HG03280 (cell line): ENCODE data around the gene ASB9.
"Not testable (repeated sequence)": the region's sequence is repeated elsewhere in the genome, so short reads cannot be mapped to it uniquely, and the experiment has no call there.

Experiments
- ATAC-seq: cut with Tn5 transposase; IDR thresholded peaks from one replicate; pipeline ENCODE4 v1.9.1; 2021; ENCODE audit warnings: mild to moderate bottlenecking, moderate library complexity; ENCODE audit not compliant: unreplicated experiment

The ASB9 gene

GRCh38 chrX:15242899-15243555 lies 26.9 kb downstream of the ASB9 start:
- no peak for ATAC-seq

GRCh38 chrX:15241301-15241700 lies 28.6 kb downstream of the ASB9 start:
- no peak for ATAC-seq

GRCh38 chrX:15240414-15240813 lies 29.5 kb downstream of the ASB9 start:
- no peak for ATAC-seq

GRCh38 chrX:15236146-15236545 lies 33.7 kb downstream of the ASB9 start:
- no peak for ATAC-seq

GRCh38 chrX:15235001-15235400 lies 34.9 kb downstream of the ASB9 start:
- ATAC-seq, result no peak

GRCh38 chrX:15233416-15234015 lies 36.4 kb downstream of the ASB9 start:
- ATAC-seq, result no peak

- no peak for ATAC-seq
These were observed 45.1 kb downstream of the ASB9 start for GRCh38 chrX:15224747-15225146.

- no peak for ATAC-seq
These were observed 48.6 kb downstream of the ASB9 start for GRCh38 chrX:15221321-15221720.

- ATAC-seq, result no peak
These were observed 52.7 kb downstream of the ASB9 start for GRCh38 chrX:15217161-15217560.

- ATAC-seq, result no peak
These were observed 53.6 kb downstream of the ASB9 start for GRCh38 chrX:15216280-15216679.

- no peak for ATAC-seq
These were observed 54.5 kb downstream of the ASB9 start for GRCh38 chrX:15215366-15215765.

- no peak for ATAC-seq
These were observed 55.3 kb downstream of the ASB9 start for GRCh38 chrX:15214588-15214987.

GRCh38 chrX:15209096-15209495 lies 60.8 kb downstream of the ASB9 start:
- no peak for ATAC-seq

- ATAC-seq, result no peak
These were observed 61.9 kb downstream of the ASB9 start for GRCh38 chrX:15207994-15208393.

GRCh38 chrX:15207384-15207783 lies 62.5 kb downstream of the ASB9 start:
- ATAC-seq, result no peak

GRCh38 chrX:15206306-15206705 lies 63.6 kb downstream of the ASB9 start:
- no peak for ATAC-seq

- ATAC-seq, result peak; percentile 87
These were observed 65.6 kb downstream of the ASB9 start for GRCh38 chrX:15204130-15204751.

- ATAC-seq, result no peak
These were observed 66.2 kb downstream of the ASB9 start for GRCh38 chrX:15203694-15204093.

GRCh38 chrX:15202454-15203177 lies 67.3 kb downstream of the ASB9 start:
- no peak for ATAC-seq

- no peak for ATAC-seq
These were observed 69.0 kb downstream of the ASB9 start for GRCh38 chrX:15200871-15201270.

- ATAC-seq, result not testable (repeated sequence)
These were observed 71.2 kb downstream of the ASB9 start for GRCh38 chrX:15198608-15199202.
